H1 (cell line): ENCODE data around the gene HDAC6. TPM values are rescaled to one million over a fixed set of nuclear protein-coding genes. Genes with fewer than 3 reads are reported as not detected.

ENCODE experiments used
- FOSL1 ChIP-seq: IDR thresholded peaks from 2 replicates; pipeline ENCODE4 v1.6.1; 2011; ENCODE audit warnings: mild to moderate bottlenecking, low read depth, low read length, moderate library complexity; ENCODE audit not compliant: insufficient read depth
- MAX ChIP-seq: IDR thresholded peaks from 2 replicates; pipeline ENCODE4 v1.6.1; 2012; ENCODE audit warnings: inconsistent platforms
- TAF1 ChIP-seq: IDR thresholded peaks from 2 replicates; pipeline ENCODE4 v1.6.1; 2011; ENCODE audit warnings: mild to moderate bottlenecking, low read depth, low read length
- polyA plus RNA-seq, 7 experiments: library from polyadenylated mRNA; depleted of rRNA in 3 of 7; stranded (reverse) in 5 of 7; unstranded in 2 of 7; fragments of >200 nt in 5 of 7; fragments of 200-250 nt in 2 of 7; gene quantifications; 1 replicate in 5 of 7; 2 replicates in 1 of 7; 4 replicates in 1 of 7; pipeline versions ENCODE4 v1.2.1 to v1.2.3, GENCODE V29; 2011 to 2013; ENCODE audit warnings: missing spikeins in 2 of 7, mixed read lengths in 2 of 7
- total RNA-seq: library from RNA; stranded (reverse); fragmentation: NEBNext Ultra II Directional; extraction: Animal tissue kit (Norgen Biotek cat#: 25700); gene quantifications from 2 replicates; pipeline ENCODE4 v1.2.1, GENCODE V29; 2021
- TF ChIP-seq, protein P1 (sequence below): fragments of 300-600 bp; sonication (generic); IDR thresholded peaks from 2 replicates; pipeline ENCODE4 v1.7.1; 2012; ENCODE audit warnings: low read length, moderate library complexity, mild to moderate bottlenecking, inconsistent platforms; ENCODE audit not compliant: insufficient replicate concordance
- TF ChIP-seq, protein P2 (sequence below): IDR thresholded peaks from 2 replicates; pipeline ENCODE4 v1.6.1; 2011; ENCODE audit warnings: low read length, improper control_type of control experiment

The HDAC6 gene
- total and polyA plus RNA-seq, 2 of the 8 experiments (the other 6 are each of a cell fraction or from before 2014, with no cell fraction given), result 34.0 to 51.8 TPM

DNA sequence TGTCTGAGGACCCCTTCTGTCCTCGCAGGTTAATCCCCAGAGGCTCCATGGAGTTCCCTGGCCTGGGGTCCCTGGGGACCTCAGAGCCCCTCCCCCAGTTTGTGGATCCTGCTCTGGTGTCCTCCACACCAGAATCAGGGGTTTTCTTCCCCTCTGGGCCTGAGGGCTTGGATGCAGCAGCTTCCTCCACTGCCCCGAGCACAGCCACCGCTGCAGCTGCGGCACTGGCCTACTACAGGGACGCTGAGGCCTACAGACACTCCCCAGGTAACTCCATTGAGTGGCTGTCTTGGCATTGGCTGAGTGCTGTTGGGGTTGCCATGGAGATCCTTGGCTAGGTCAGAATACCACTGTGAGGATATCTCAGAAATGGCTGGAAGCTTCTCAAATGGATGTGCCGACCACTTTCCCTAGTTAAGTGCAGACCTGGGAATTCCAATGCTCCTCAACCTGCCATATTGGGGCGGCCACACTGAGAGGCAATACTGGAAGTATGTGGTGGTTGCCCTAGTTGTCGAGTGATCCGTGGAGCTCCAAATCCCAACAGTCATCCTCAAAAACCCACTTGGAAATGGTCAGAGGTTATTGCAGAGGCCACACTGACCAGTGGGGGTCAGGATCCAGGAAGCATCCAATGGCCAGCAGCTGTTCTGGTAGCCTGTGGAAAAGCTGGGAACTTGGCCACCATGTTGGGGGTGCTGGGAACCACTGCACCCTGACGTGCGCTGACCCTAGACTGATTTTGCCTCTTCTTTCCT, 10.6 kb upstream of the HDAC6 start (continued):
- TF ChIP-seq, protein P1, sequence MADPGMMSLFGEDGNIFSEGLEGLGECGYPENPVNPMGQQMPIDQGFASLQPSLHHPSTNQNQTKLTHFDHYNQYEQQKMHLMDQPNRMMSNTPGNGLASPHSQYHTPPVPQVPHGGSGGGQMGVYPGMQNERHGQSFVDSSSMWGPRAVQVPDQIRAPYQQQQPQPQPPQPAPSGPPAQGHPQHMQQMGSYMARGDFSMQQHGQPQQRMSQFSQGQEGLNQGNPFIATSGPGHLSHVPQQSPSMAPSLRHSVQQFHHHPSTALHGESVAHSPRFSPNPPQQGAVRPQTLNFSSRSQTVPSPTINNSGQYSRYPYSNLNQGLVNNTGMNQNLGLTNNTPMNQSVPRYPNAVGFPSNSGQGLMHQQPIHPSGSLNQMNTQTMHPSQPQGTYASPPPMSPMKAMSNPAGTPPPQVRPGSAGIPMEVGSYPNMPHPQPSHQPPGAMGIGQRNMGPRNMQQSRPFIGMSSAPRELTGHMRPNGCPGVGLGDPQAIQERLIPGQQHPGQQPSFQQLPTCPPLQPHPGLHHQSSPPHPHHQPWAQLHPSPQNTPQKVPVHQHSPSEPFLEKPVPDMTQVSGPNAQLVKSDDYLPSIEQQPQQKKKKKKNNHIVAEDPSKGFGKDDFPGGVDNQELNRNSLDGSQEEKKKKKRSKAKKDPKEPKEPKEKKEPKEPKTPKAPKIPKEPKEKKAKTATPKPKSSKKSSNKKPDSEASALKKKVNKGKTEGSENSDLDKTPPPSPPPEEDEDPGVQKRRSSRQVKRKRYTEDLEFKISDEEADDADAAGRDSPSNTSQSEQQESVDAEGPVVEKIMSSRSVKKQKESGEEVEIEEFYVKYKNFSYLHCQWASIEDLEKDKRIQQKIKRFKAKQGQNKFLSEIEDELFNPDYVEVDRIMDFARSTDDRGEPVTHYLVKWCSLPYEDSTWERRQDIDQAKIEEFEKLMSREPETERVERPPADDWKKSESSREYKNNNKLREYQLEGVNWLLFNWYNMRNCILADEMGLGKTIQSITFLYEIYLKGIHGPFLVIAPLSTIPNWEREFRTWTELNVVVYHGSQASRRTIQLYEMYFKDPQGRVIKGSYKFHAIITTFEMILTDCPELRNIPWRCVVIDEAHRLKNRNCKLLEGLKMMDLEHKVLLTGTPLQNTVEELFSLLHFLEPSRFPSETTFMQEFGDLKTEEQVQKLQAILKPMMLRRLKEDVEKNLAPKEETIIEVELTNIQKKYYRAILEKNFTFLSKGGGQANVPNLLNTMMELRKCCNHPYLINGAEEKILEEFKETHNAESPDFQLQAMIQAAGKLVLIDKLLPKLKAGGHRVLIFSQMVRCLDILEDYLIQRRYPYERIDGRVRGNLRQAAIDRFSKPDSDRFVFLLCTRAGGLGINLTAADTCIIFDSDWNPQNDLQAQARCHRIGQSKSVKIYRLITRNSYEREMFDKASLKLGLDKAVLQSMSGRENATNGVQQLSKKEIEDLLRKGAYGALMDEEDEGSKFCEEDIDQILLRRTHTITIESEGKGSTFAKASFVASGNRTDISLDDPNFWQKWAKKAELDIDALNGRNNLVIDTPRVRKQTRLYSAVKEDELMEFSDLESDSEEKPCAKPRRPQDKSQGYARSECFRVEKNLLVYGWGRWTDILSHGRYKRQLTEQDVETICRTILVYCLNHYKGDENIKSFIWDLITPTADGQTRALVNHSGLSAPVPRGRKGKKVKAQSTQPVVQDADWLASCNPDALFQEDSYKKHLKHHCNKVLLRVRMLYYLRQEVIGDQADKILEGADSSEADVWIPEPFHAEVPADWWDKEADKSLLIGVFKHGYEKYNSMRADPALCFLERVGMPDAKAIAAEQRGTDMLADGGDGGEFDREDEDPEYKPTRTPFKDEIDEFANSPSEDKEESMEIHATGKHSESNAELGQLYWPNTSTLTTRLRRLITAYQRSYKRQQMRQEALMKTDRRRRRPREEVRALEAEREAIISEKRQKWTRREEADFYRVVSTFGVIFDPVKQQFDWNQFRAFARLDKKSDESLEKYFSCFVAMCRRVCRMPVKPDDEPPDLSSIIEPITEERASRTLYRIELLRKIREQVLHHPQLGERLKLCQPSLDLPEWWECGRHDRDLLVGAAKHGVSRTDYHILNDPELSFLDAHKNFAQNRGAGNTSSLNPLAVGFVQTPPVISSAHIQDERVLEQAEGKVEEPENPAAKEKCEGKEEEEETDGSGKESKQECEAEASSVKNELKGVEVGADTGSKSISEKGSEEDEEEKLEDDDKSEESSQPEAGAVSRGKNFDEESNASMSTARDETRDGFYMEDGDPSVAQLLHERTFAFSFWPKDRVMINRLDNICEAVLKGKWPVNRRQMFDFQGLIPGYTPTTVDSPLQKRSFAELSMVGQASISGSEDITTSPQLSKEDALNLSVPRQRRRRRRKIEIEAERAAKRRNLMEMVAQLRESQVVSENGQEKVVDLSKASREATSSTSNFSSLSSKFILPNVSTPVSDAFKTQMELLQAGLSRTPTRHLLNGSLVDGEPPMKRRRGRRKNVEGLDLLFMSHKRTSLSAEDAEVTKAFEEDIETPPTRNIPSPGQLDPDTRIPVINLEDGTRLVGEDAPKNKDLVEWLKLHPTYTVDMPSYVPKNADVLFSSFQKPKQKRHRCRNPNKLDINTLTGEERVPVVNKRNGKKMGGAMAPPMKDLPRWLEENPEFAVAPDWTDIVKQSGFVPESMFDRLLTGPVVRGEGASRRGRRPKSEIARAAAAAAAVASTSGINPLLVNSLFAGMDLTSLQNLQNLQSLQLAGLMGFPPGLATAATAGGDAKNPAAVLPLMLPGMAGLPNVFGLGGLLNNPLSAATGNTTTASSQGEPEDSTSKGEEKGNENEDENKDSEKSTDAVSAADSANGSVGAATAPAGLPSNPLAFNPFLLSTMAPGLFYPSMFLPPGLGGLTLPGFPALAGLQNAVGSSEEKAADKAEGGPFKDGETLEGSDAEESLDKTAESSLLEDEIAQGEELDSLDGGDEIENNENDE, result no peak
- TF ChIP-seq FOSL1 (no peak), MAX (no peak), TAF1 (no peak)
- TF ChIP-seq, protein P2, sequence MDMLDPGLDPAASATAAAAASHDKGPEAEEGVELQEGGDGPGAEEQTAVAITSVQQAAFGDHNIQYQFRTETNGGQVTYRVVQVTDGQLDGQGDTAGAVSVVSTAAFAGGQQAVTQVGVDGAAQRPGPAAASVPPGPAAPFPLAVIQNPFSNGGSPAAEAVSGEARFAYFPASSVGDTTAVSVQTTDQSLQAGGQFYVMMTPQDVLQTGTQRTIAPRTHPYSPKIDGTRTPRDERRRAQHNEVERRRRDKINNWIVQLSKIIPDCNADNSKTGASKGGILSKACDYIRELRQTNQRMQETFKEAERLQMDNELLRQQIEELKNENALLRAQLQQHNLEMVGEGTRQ, result no peak
